Fibroblast of the aortic adventitia (primary cell): ENCODE data around the gene TREML4. TPM values are rescaled to one million over a fixed set of nuclear protein-coding genes. Genes with fewer than 3 reads are reported as not detected.

Experiments used
- DNase-seq: peaks from one replicate; pipeline ENCODE4 v3.0.0-alpha.2; 2010; ENCODE audit warnings: low read depth
- H3K4me3 ChIP-seq: 2 replicates; pipeline ENCODE4 v1.5.1; 2011; ENCODE audit warnings: low read depth, mild to moderate bottlenecking, control low read depth, low read length, moderate library complexity
- total RNA-seq: library from RNA; depleted of rRNA; stranded (reverse); fragments of >200 nt; gene quantifications from 2 replicates; pipeline ENCODE4 v1.2.3, GENCODE V29; 2012; ENCODE audit warnings: low replicate concordance
- TF ChIP-seq, protein P1 (sequence below): IDR thresholded peaks from 2 replicates; pipeline ENCODE4 v1.5.1; 2011; ENCODE audit warnings: mild to moderate bottlenecking, low read length, control low read depth, inconsistent platforms; ENCODE audit not compliant: insufficient read depth

The TREML4 gene
- total RNA-seq, 1 donor: not detected

DNA sequence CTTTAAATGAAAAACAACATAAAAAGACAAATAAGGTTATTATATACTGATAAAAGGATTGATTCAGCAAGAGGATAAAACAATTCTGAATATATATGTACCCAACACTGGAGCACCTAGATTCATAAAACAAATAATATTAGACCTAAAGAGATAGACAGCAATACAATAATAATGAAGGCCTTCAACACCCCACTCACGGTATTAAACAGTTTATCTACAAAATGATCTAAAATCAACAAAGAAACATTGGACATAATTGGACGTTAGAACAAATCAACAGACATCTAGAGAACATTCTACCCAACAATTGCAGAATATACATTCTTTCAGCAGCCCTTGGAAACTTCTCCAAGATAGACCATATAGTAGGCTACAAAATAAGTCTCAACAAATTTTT lies 34.3 kb downstream of the TREML4 start:
- TF ChIP-seq, protein P1, sequence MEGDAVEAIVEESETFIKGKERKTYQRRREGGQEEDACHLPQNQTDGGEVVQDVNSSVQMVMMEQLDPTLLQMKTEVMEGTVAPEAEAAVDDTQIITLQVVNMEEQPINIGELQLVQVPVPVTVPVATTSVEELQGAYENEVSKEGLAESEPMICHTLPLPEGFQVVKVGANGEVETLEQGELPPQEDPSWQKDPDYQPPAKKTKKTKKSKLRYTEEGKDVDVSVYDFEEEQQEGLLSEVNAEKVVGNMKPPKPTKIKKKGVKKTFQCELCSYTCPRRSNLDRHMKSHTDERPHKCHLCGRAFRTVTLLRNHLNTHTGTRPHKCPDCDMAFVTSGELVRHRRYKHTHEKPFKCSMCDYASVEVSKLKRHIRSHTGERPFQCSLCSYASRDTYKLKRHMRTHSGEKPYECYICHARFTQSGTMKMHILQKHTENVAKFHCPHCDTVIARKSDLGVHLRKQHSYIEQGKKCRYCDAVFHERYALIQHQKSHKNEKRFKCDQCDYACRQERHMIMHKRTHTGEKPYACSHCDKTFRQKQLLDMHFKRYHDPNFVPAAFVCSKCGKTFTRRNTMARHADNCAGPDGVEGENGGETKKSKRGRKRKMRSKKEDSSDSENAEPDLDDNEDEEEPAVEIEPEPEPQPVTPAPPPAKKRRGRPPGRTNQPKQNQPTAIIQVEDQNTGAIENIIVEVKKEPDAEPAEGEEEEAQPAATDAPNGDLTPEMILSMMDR: no peak
- DNase-seq: no peak
- no peak overlapping the region for H3K4me3 ChIP-seq

DNA sequence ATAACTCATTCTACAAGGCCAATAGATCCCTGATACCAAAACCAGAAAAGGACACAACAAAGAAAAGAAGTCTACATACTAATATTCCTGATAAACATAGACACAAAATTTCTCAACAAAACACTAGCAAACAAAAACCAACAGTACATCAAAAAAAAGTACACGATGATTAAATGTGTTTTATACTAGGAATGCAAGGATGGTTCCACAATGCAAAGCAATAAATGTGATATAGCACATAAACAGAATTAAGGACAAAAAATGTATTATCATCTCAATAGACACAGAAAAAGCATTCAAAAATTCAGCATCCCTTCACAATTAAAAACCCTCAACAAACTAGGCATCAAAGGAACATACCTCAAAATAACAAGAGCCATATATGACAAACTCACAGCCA lies 35.1 kb downstream of the TREML4 start:
- no peak overlapping the region for H3K4me3 ChIP-seq
- no peak for DNase-seq
- TF ChIP-seq, protein P1: no peak

DNA sequence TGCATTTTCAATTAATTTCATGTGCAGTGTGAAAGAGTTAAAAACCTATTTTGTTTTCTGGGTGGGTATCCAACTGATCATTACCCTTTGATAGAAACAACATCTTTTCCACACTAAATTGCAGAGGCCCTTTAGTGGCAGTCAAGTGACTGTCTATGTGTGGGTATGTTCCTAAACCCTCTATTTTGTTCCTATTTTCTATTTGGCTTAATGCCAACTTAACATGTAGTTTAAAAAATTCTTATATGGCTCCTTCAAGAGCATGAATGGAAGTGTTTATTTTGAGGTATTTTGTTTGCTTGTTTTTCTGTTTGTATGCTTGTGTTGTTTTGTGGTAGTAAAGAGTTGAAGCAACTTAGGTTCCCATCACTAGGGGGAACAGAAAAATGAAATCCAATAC lies 38.4 kb downstream of the TREML4 start:
- no peak for DNase-seq
- no peak overlapping the region for H3K4me3 ChIP-seq
- TF ChIP-seq, protein P1: no peak

DNA sequence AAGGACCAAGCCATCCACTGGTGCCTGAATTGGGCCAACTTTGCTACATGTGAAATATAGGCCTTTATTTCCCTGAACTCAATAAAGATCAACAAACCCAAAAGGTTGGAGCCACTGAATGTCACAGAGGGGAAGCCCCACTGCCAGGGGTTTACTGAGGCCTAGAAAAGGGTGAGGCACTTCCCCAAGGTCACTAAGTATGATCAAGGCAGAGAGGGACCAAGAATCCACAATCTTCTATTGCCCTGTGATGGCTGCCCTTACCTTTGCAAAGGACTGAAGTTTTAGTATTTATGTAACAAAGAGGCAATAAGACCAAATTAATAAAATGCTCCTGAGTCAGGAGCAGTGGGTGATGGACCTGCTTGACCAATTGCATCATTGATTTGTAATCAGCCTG lies 40.3 kb downstream of the TREML4 start:
- TF ChIP-seq, protein P1: no peak
- no peak for DNase-seq
- no peak overlapping the region for H3K4me3 ChIP-seq

DNA sequence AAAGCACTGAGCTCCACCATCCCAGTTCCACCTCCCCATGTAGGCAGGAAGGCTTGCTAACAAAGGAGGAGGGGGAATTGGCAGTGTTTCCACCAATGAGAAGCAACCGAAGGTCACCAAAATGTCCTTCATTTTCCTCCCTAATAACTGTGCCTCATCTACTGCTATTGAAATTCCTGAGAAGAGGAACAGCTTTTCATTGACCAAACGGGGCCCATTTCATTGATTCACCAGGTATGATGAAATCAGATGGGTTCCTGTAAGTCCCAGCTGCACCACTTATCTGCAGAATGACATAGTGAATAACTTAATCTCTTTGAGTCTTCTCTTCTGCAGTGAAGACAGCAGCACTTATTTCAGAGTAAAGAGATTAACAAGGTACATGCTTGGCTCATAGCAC lies 41.0 kb downstream of the TREML4 start:
- no peak for DNase-seq
- no peak overlapping the region for H3K4me3 ChIP-seq
- TF ChIP-seq, protein P1: no peak

DNA sequence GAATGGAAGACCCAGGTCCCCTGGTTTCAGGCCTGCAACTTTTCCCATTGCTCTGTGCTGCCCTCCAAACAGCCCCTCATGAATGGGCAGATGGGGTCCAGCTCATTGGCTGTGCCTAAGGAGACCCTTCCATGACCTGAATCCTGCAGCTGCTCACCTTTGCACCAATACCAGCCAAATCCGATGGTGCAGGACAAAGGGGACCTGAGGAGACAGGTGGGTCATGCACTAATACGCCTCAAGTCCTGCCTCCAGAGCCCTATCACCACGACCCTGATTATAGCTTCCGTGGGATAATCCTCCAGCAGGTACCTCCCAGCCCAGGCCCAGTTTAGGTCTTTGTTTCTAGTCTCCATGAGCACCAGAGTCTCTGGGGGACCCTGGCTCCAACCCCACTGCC lies 41.6 kb downstream of the TREML4 start:
- TF ChIP-seq, protein P1: no peak
- H3K4me3 ChIP-seq: no peak overlapping the region
- no peak for DNase-seq

DNA sequence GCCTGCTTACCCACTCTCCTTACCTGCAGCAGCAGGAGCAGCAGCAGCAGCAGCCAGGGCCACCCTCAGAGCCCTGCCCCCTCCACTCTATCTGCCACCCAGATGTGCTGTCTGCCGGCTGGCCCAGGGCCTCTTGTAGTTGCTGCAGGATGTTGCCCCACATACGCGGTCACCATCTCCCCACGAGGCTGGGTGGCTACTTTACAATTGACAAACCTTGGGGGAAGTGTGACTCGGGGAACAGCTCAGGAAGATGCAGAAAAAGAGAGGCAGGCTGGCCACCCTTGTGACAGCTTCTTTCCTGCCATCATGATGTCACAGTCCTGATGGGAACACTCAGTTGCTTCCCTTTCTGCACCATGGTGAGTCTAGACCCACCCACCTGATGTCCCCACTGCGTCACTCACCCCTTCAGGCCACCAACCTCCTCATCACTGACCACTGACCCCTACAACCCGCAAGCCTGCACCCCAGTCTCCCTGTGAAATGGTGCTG lies 43.8 kb downstream of the TREML4 start:
- DNase-seq: no peak
- H3K4me3 ChIP-seq: no peak overlapping the region
- TF ChIP-seq, protein P1: no peak
